ELR (cell line): ENCODE results near the gene FAM3D.
A peak's percentile ranks its signal among the peaks of the same experiment; 100 is the strongest.
"Not testable (repeated sequence)": the region's sequence is repeated elsewhere in the genome, so short reads cannot be mapped to it uniquely, and the experiment has no call there.

Experiments used
- DNase-seq: peaks from one replicate; pipeline ENCODE4 v3.0.0-alpha.2; 2015; ENCODE audit warnings: low read depth

FAM3D gene, protein sequence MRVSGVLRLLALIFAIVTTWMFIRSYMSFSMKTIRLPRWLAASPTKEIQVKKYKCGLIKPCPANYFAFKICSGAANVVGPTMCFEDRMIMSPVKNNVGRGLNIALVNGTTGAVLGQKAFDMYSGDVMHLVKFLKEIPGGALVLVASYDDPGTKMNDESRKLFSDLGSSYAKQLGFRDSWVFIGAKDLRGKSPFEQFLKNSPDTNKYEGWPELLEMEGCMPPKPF

DNA sequence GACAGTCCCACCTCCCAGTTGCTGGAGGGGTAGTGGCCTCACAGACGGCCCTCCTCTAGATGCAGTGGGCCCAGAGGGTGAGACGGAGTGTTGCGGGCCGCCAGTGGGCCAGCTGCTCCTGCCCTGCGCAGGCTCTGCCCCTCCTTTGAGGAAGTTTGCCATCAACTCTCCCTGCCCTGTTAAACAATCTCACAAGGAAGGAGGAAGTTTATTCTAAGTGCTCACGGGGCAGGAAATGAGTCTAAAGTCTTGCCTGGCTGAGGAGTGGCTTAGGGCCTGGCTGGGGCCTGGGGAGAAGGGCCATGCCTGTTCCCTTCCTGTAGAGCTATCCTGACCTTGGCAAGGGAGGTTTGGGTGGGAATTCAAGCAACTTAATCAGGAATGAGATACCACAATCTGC, at the start of gene FAM3D:
Gene FAM3D, minus strand, starts transcription at position 92 of the 400 bp plus-strand sequence. CDS start 11,211 bp downstream, outside the sequence.
- DNase-seq = peak; percentile 44

DNA sequence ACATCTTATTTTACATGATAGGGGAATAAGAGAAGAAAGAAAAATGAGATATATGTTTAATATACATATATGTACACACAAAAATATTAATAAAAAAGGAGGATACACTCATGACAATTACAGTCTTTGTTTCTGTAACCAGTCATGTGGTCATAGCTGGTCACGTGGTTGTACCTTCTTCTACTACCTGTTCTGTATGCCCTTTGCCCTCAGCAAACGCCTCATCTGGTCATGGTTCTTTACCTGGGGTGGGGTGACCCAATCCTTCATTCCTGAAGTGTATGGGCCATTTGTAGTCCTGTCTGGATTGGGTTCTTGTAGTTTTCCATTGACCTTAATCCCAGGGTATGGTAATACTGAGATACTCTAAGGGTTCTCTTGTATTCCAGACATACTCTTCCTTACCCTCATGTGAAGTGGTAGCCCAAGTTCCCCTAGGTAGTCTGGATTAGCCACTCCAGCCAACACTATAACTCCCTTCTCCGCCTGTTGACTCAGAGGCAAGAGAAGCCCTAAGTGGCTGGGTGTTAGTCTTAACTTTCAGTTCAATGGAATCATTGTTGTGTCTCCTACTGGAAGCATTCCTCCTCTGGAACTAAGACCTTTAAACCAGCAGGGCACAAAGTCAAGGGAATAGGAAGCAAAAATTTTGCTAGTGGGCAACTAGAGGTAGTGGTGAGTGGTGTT, 47.3 kb upstream of the FAM3D start:
- DNase-seq = no peak

DNA sequence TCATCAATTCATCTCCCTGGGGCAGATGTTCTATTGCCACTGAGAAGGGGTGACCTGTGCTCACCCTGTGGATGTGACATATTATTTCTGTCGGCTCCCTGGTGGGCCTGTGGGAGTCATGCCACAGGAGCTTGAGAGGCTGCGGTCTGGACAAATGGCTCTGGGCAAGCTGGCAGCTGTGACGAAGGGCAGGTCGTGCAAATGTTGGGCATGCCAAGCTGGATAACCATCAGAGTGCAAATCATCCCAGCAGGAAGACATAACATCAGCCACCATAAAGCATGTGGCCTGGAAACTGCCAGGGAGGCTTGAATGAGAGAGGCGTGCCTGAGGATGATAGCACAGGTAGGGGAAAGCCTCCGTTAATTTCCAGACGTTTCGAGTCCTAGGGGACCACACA, 45.3 kb upstream of the FAM3D start:
- no peak for DNase-seq

DNA sequence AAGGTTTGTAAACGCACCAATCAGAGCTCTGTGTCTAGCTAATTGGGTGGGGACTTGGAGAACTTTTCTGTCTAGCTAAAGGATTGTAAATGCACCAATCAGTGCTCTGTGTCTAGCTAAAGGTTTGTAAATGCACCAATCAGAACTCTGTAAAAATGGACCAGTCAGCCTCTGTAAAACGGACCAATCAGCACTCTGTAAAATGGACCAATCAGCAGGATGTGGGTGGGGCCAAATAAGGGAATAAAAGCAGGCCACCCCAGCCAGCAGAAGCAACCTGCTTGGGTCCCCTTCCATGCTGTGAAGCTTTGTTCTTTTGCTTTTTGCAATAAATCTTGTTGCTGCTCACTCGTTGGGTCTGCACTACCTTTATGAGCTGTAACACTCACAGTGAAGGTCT, 42.4 kb upstream of the FAM3D start:
- not testable (repeated sequence) for DNase-seq

DNA sequence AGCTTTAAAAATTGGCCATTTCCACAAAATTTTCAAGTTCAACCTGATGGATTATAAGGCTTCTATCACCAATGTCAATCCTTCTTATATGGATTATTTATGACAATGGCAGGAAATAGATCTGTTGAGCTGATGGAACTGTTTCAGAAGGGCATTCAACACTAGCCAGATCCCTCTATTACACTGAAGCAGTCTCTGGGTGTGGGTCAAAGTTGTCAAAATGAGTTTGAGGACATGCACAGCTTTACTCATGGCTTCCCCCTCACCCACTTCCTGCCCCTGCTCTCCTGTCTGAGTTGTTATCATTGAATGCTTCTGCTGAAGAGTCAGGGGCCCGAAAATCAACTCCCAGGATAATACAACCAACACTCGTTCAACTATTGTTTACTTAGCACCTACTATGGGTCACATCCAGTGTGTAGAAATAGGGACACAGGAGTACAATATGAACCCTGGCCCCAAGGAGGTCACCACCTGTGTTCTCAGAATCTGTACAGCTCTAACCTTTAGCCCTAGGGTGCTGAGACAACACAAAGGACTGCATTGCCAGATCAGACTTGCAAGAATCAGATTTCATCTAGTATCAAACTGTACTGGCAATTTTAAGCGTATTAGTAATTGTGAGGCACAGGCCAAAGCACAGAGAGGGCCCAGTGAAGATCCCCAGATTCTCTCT, 41.7 kb upstream of the FAM3D start:
- no peak for DNase-seq

DNA sequence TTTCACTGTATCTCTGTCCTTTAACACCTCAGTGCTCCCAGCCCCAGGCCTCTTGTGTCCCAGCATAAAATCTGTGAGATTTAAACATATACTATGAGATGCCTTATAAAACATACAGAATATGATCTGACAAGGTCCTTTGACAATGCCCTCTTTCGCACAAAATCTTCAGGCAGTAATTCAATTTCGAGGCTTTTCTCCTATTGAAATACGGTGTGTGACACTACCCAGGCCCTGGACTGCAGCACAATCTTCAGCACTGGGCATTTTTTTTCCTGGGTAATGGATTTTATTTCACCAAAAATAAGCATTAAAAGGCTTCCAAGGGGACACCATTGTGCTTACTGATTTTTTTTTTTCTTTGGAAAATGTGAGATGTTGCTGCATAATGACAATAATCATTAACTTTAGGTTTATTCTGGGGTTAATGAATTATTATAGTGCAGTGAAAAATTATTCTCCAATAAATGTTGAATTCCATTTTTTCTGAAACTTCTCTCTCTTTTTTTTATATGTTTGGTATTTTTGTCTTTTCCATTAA, 40.9 kb upstream of the FAM3D start:
- no peak for DNase-seq

DNA sequence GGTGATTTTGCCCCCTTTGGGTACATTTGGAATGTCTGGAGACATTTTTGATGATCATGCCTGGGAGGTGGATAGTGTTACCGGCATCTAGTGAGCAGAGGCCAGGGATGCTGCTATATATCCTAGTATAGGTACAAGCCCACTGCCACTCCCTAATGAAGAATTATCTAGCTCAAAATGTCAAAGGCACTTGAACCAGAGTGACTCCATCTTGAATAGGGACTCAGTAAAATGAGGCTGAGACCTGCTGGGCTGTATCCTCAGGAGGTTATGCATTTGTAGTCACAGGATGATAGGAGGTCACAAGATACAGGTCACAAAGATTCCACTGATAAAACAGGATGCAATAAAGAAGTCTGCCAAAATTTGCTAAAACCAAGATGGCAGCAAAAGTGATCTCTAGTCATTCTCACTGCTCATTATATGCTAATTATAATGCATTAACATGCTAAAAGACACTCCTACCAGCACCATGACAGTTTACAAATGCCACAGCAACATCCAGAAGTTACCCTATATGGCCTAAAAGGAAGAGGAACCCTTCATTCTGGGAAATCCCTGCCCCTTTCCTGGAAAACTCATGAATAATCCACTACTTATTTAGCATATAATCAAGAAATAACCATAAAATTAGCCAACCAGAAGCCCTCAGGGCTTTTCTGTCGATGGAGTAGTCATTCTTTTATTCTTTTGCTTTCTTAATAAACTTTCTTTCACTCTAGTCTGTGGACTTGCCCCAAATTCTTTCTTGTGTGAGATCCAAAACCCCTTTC, 40.0 kb upstream of the FAM3D start:
- no peak for DNase-seq

DNA sequence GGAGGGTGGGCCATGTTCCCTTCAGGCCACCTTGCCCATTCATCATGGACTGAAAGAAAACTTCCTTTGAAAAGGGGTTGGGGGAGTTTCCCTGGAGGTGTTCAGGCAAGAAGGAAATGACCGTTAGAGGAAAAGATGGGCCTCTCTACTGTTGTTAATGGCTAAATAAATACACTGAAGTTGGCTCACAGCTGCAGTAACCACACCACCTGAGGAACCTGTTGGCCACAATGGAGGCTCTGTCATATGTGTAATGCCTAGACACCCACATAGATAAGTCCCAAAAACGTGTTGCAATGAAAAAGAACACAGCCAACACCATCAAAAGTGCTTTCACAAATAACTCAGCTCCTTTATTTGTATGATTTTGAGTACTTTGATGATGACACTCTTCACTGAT, 38.2 kb upstream of the FAM3D start:
- no peak for DNase-seq

DNA sequence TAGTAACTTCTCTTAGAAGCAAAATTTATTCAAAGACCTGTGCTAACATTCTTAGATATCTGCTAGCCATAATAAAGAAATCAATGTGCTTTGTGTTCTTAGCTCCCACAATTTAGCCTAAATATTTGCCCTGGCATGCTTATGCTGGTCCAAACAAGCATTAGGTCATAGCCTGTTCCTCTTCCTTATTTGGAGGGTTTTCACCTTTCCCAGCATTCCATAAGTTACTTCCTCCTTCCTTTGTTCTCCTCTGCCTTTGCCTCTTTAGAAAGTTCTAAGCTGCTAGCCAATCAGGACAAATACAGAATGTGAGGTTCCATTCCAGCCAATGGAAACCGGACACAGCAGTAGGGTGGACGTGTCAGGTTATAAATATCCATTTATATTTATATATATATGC, 37.7 kb upstream of the FAM3D start:
- not testable (repeated sequence) for DNase-seq

DNA sequence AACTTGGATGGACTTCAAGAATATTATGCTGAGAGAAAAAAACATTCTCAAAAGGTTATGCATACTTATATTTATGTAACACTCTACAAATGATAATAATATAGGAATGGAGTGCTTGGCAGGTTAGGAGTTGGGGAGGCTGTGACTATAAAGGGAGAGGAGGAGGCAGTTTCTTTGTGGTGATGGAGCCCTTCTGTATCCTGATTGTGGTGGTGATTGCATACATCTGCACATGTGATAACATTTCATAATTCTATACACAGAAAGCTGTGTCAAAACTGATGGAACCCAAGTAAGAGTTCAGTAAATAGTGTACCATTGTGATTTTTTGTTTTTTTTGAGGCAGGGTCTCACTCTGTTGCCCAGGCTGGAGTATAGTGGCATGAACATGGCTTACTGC, 31.7 kb upstream of the FAM3D start:
- DNase-seq = no peak

DNA sequence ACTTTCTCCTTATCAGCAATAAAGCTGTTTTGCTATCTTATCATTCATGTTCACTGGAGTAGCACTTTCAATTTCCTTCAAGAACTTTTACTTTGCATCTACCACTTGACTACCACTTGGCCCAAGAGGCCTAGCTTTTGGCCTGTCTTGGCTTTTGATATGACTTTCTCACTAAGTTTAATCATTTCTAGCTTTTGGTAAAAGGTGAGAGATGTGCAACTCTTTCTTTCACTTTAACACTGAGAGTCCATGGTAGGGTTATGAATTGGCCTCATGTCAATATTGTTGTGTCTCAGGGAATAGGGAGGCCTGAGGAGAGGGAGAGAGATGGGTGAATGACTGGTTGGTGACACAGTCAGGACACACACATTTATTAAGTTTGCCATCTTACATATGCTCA, 31.0 kb upstream of the FAM3D start:
- DNase-seq = no peak

DNA sequence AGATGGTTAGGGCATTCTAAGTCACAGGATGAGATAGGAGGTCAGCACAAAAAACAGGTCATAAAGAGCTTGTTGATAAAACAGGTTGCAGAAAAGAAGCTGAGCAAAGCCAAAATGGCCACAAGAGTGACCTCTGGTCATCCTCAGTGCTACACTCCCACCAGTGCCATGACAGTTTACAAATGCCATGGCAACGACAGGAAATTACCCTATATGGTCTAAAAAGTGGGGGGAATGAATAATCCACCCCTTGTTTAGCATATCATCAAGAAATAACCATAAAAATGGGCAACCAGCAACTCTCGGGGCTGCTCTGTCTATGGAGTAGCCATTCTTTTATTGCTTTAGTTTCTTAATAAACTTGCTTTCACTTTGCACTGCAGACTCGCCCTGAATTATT, 30.2 kb upstream of the FAM3D start:
- DNase-seq = not testable (repeated sequence)

DNA sequence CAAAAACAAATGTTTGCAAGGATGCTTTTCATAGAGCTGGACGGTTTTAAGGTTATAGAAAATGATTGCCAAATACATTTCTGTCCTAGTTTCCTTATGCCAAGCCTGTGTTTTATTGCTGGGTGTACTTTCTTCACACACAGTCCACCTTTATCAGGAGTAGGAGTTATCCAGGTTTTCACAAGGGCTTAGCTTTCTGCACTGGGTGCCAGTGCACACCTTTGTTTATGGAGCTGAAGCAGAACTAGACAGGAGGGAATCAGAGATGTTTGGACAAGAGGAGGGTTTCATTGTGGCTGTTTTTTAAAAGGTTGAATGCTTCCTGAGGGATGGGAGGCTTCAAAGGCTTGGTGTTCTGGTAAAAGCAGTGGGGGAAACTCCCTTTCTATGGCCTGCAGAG, 29.5 kb upstream of the FAM3D start:
- no peak for DNase-seq

DNA sequence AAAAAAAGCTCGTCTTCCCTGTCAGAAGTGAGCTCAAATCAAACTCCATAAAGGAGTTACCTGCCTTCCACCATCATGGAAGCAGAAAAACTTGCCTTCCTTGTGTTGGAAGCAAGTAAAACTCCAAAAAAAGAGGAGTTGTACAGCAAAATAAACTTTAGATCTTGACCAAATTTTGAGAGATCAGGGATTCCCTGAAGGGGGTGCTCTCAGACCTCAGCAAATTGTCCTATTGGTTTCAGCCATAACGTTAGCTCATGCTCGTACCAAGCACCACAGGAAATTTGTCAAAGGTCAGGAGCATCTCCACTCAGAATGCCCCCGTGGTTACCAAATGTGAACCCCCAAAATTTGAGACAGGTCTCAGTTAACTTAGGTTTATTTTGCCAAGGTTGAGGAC, 28.7 kb upstream of the FAM3D start:
- not testable (repeated sequence) for DNase-seq

DNA sequence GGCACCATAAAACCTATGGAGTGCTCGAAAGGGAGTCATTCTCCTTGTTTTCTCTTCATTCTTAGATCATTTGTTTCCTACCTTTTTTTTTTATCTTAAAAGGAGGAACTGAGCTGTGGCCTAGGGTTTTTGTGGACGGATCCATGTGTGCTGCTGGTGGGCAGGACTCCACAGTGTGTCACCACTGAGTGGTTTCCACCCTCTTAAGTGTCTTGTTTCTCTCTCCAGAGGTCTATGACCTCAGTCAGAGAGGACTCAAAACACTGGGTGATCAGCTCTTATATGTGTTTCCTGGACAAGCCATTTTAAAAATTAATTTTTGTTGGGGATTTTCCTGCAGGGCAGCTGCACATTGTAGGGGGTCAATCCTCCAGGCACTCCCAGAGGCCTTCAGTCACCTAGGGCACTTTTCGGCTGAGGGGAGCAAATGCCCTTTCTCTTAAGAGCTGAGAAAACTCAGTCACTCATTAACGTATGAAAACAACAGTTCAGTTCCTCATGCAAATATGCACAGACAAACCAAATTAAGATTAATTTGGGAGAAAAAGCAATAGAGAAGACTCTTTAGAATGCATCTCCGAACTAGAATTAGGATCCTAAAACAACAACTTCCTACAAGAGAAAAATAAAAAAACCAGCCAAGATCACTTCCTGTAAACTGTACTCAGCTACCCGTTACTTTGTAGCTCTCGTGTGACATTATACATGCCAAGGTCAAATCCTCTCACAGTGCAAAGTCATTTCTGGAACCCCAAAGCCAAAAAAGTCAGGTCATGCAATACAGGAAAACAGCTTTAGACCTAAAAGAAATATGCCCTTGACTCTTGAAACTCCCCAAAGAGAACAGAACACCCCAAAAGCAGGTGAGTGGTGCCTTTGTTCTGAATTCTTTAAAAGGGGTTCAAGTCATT, 27.6 kb upstream of the FAM3D start:
- DNase-seq = no peak

DNA sequence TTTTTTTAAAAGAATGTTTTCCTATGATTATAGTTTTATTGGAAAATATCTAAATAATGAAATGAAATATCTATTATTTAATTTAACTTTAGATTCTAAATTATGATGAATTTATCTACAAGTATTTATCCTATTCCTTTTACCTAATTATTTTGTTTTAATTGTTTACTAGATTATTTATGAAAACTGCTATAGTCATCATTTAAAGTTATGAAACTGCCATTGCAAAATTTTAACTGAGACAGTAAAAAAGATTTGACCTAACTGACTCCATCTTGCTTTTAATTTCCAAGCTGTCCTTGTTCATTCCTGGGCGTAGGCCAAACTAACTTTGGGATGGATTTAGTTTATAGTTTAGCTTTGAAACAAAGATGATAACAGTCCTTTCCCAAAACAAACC, 25.9 kb upstream of the FAM3D start:
- no peak for DNase-seq

DNA sequence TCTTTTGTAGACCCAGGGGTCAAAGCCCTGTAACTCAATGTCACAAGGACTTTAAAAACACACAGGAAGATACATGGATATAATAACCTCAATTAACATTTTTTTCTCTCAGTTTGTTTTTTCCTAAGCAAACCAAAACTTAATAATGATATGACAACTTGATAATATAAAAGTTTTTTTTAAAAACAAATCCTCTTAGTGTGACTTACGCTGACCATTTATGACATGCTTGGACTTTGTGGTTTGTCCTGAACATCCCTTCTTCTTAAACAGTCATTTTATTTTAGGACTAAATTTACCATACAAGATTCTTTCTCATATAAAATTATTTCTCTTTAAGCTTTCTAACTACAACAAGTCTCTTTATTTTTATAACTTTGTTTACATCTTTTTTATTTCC, 25.4 kb upstream of the FAM3D start:
- DNase-seq = peak; percentile 40

DNA sequence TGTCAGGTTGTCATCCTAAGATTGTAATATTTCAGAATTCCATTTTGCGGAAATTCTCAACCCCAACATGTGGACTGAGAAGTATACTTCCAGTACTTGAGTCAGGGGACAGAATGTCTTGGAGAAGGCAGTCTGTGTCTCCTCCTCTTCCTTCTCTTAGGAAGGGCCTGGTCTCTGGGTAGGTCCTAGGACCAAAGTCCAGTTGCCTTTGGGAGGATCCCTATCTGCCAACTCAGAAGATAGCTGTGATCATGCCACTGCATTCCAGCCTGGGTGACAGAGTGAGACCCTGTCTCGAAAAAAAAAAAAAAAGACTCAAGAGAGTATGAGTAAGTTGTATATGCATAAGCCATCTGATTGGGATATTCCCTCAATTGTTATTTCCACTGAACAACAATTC, 23.9 kb upstream of the FAM3D start:
- DNase-seq = no peak

DNA sequence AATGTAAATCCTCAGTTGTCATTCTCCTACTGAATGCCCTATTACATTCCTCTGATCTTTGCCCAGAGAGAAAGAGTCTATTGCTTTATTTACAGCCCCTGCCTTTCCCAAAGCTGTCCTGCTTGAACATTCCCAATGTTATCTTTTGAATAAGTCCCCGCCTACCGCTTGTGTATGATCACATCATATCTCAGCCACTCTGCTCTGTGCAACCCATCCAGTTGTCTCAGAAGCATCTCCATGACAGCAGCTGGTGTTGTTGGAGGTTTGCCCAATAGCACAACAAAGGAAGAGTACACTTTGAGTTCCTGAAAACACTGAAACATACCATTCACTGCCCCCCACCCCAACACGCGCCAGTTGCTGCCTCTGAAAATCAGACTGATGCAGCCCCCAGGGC, 22.0 kb upstream of the FAM3D start:
- no peak for DNase-seq

DNA sequence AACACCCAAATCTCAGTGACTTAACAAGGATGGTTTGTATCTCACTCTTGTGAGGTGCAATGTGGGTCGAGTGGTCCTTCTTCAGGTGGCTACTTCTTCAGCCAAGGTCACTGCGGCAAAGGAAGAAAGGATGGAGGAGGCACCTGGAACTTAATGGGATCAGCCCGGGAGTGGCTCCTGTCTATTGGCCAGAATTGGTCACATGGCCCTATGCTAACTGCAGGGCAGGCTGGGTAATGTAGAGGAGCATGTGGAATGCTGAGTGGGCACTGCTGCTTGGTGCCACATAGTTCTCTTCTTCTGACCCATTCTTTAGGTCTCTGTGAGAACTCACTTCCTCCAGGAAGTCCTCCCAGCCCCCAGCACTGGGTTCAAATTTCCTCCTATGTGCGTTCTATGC, 20.3 kb upstream of the FAM3D start:
- DNase-seq = no peak

DNA sequence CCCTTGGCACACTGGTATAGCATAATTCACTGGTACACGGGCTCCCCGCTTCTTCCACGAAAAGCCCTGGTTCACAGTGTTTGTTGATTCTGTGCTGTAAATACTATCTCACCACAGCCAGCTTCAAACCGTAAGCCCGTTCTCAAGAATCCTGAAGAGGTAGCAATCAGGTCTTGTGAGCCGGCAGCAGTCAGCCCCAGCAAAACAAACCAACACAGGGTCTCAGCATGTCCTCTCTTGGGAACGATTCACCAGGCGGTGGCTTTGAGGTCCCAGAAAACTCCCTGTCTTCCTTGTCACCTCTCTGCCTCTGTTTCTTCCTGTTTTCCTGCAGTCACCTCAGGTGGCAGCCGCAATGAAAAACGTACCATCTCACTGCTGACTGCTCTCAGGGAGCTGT, 19.1 kb upstream of the FAM3D start:
- no peak for DNase-seq
